GM21381 (cell line): ENCODE data around the gene TRIM45.
"Not testable (repeated sequence)": the region's sequence is repeated elsewhere in the genome, so short reads cannot be mapped to it uniquely, and the experiment has no call there.

Source experiments
- ATAC-seq: cut with Tn5 transposase; IDR thresholded peaks from one replicate; pipeline ENCODE4 v1.9.1; 2021; ENCODE audit warnings: mild to moderate bottlenecking, moderate library complexity; ENCODE audit not compliant: unreplicated experiment

Gene TRIM45

DNA sequence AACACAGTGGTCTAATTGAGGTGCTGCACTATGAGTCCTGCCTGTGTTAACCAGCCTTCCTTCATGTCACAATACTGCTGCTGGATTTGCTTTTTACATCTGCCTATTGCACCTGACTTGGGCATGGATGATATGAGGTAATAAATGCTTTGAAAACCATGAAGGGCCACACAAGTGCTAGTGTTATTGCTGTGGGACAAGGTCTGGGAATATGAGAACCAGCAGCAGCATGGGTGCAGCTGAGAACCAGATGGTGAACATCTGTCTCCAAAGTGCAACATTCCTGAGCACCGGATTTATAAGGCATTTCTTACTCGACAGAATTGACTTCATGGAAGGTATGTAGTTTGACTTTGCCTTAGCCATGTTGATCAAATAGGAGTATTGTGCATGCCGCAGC, 16.6 kb downstream of the TRIM45 start:
- no peak for ATAC-seq

DNA sequence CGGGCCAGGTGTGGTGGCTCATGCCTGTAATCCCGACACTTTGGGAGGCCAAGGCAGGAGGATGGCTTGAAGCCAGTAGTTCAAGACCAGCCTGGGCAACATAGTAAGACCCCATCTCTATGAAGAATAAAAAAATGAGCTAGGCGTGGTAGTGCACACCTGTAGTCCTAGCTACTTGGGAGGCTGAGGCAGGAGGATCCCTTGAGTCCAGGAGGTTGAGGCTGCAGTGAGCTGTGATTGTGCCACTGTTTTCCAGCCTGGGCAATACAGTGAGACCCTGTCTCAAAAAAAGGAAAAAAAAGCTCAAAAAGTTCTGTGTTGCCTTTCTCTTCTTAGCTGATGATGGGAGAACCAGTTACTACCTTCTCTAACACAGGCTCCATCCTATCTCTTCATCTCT, 19.7 kb downstream of the TRIM45 start:
- not testable (repeated sequence) for ATAC-seq

DNA sequence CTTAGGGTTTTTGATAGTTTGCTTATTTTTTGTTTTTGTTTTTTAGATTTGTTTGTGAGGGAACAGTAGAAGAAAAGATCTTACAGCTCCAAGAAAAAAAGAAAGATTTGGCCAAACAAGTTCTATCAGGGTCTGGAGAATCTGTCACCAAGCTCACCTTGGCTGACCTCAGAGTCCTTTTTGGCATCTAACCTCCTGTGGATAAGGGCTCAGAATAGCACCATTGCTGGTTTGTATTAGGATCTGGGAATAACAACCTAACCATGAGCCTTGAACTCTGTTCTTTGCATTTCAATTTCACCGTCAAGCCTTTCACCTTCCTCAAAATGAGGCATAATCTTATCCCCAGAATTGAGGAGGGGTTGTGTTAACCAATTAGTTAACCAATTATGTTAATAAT, 20.2 kb downstream of the TRIM45 start:
- no peak for ATAC-seq

GRCh38 chr1:117098287-117098890, 23.2 kb downstream of the TRIM45 start:
- ATAC-seq, result peak; percentile 58

- no peak for ATAC-seq
Measured at GRCh38 chr1:117097443-117097842, 24.1 kb downstream of the TRIM45 start.

GRCh38 chr1:117096951-117097408, 24.6 kb downstream of the TRIM45 start:
- no peak for ATAC-seq

DNA sequence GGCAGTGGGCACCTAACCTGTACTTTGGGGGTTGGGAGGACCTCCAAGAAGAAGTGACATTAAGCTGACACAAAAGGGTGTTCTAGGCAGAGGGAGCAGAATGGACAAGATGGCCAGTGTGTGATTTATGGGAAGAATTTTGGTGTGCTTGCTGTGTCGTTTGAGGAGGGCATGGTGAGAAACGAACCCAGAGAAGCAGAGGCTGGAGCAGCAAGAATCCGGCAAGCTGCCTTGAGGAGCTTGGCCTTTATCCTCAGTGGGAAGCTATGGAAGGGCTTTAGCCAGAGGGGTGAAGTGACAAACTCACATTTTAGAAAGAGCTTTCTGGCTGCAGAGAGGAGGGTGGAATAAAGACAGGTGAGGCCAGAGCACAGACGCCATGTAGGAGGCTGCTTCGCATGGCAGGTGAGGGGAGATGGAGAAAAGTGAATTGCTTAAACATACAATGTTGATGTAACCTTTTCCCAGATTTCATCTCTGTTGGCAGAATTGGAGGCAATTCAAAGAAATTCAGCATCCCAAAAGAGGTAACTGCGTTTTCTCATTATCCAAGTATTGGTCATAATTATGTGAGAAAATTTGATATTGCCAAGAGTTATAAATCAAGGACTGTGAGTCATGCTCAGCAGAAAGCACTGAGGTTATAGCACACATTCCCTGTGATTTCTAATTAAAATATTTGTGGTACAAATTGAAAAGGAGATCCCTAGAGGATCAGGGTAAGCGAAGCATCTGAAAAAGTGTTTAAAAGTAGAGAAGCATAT, 26.5 kb downstream of the TRIM45 start:
- ATAC-seq, result no peak

DNA sequence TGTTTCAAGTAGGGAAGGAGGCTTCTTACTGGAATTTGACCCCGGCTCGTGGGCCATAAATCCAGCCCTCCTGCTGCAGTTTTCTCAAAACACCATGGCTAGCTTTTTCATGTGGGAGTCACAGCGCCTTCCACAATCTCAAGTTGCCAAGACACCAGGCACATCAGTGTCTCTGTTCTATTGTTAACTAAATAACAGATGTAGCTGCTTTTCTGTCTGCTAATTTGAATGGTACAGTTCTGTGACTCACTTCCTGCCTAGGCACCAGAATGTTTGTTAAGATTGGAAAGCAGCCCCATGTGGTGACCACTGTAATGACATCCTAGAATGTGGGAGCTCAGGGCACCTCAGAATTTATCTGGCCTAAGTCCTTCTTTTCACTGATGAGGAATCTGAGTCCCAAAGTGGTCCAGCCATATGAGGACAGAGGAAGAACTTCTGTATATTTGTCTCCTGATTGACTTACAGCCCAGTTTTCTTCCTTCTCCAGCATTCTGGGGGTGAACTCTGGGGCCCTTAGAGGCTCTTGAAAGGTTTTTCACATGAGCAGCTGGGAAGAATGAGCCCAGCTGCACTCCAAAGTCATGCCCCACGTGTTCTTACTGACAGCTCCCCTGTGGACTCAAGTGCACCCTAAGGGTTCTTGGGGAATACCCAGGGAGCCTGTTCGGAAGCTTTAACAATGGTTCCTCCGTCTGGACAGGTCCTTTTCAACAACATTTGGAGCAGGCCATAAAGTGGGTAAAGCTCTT, 27.5 kb downstream of the TRIM45 start:
- peak; percentile 49 for ATAC-seq

- ATAC-seq, result no peak
Measured at GRCh38 chr1:117093091-117093534, 28.4 kb downstream of the TRIM45 start.

DNA sequence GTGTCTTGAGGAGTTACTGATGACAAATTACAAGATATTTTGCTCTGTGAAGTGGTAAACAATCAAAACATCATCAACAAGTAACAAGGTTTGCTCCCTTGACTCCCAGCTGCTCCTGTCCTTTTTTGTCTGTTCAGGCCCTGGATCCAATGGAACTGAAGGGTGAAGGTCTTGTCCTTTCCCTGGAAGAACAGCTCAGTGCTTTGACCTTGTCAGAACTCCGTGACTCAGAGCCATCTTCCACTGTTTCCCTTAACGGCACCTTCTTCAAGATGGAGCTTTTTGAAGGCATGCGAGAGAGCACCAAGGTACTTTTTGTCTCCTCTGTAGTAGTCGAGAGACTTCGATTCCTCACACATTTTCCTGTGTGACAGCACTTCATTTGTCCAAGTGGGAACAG, 29.0 kb downstream of the TRIM45 start:
- no peak for ATAC-seq

DNA sequence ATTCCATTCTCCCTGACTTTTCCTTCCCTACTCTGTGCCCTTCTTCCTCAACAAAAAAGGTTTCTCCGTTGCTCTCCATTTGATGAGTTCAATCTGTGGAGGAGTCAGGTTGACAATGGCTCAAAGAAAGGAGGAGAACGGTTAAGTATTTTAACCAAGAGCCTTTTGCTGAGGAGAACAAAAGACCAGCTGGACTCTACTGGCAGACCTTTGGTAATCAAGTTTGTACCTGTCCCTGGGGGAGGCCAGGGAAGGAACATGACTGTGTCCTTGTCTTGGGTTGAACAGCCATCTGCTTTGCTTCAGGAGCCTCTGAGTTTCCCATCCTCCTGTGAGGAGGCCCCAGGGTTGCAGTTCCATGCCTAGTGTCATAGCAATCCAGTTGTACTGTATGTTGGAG, 31.6 kb downstream of the TRIM45 start:
- no peak for ATAC-seq

DNA sequence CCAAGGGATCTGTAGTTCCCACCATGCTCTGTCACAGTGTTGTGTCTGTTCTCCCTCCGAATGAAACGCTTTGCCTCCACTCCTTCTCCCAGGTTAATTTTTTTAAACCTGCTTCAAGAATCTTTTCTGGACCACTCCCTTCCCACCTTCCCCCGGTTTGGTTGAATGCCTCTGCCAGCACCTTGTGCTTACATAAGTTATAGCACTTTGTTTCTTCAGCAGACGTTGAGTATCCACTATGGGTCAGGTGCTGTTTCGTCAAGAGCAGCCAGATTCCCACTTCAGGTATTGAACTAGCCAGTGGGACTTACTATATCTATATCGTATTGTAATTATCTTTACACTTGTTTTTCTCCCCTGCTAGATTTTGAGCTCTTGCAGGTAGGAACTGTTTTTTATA, 33.9 kb downstream of the TRIM45 start:
- ATAC-seq, result no peak

DNA sequence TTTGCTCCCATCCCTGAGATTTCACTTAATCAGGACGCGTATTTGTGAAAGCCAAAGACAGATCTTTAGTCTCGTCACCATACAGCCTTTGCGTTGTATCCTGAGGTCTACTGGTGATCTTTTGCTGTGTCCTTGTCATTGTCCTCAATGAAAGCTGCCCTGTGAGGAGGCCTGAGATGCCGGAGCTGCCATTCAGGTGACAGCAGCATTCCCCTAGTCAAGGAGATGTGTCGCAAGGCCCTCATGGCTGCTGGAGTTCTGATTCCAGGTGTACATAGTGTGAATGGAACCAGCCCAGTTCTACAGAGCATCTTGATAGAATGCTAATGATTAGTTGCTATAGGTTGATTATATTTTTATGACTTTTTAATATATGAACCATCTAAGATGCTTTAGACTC, 37.3 kb downstream of the TRIM45 start:
- no peak for ATAC-seq

GRCh38 chr1:117079737-117080136, 41.8 kb downstream of the TRIM45 start:
- no peak for ATAC-seq

- no peak for ATAC-seq
Measured at GRCh38 chr1:117077267-117077666, 44.3 kb downstream of the TRIM45 start.

GRCh38 chr1:117076648-117077047, 44.9 kb downstream of the TRIM45 start:
- ATAC-seq, result no peak

- no peak for ATAC-seq
Measured at GRCh38 chr1:117070124-117070523, 51.4 kb downstream of the TRIM45 start.

DNA sequence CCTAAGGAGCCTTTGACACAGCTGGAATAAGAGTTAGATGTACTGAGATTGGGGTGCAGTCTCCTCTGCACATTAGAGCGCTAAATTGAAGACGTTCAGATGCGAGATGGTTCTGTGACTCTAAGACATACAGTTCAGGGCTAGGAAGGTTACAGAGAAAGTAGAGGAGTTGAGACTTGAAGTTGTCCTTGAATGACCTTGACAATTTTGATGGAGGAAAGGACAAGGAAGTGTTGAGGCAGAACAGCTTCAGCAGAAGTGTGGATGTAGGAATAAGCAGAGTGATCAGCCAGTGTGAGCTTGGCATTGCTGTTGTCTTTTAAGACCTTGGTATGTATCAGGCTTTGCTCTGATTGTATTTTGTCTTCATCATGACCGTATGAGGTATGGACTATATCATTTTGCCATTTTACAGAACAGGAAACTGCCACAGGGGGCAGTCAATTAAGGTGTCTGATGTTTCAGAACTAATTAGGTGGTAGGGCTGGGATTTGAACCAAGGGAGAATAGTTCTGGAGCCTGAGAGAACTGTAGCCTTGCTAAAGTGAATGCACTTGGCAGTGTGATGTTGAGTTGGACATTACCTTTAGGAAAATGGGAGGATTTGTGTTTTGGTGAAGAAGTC, 52.2 kb downstream of the TRIM45 start:
- ATAC-seq, result no peak

DNA sequence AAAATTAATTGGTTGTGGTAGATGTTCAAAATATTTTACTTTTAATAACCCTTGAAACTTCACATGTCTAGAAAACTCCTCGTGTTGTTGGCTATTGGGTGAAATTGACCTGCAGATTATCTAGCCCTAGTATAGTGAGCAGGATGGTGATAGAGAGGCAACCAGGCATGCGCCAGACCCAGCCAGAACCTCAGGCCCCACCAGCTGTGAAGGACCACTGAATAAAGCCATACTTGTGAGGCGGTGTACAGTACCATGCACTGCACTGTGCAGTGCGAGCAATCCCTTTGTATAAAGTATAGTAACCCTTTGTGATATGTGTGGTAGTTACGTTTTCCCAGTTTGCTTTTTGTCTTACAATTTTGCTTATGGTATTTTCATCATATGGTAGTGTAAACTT, 53.0 kb downstream of the TRIM45 start:
- ATAC-seq, result no peak

GRCh38 chr1:117067533-117068370, 53.8 kb downstream of the TRIM45 start:
- ATAC-seq, result no peak
